HepG2 (cell line): ENCODE measurements around the gene EFCAB8. TPM values are rescaled to one million over a fixed set of nuclear protein-coding genes. Genes with fewer than 3 reads are reported as not detected.

Experiments used
- ELF4 ChIP-seq: sonication (generic); formaldehyde crosslinking; IDR thresholded peaks from 2 replicates; pipeline ENCODE4 v1.5.0; 2020; ENCODE audit warnings: missing genetic modification reagents, mild to moderate bottlenecking, moderate library complexity, borderline replicate concordance
- FOXA1 ChIP-seq, 2 experiments: fragments of 450-650 bp in 1 of 2; sonication (generic) in 1 of 2; formaldehyde crosslinking in 1 of 2; IDR thresholded peaks; 2 replicates each; pipeline versions ENCODE4 v1.4.0 to v1.6.1; 2016 to 2020; ENCODE audit warnings: missing genetic modification reagents in 1 of 2
- GPN1 ChIP-seq: sonication (generic); formaldehyde crosslinking; IDR thresholded peaks from 2 replicates; pipeline ENCODE4 v1.5.1; 2020; ENCODE audit warnings: missing genetic modification reagents, borderline replicate concordance
- MEF2D ChIP-seq: sonication (generic); formaldehyde crosslinking; IDR thresholded peaks from 2 replicates; pipeline ENCODE4 v1.5.1; 2020; ENCODE audit warnings: mild to moderate bottlenecking, missing genetic modification reagents
- NAIF1 ChIP-seq: sonication (generic); formaldehyde crosslinking; IDR thresholded peaks from 2 replicates; pipeline ENCODE4 v1.5.0; 2020; ENCODE audit warnings: mild to moderate bottlenecking, missing genetic modification reagents, borderline replicate concordance
- PITX1 ChIP-seq: sonication (generic); formaldehyde crosslinking; IDR thresholded peaks from 2 replicates; pipeline ENCODE4 v1.5.1; 2020; ENCODE audit warnings: mild to moderate bottlenecking, missing genetic modification reagents
- RARA ChIP-seq: IDR thresholded peaks from 2 replicates; pipeline ENCODE4 v1.6.1; 2016; ENCODE audit warnings: missing genetic modification reagents, missing compliant biosample characterization
- RXRB ChIP-seq: IDR thresholded peaks from 2 replicates; pipeline ENCODE4 v1.6.1; 2016; ENCODE audit warnings: borderline replicate concordance, missing genetic modification reagents, missing compliant biosample characterization
- SAP130 ChIP-seq: IDR thresholded peaks from 2 replicates; pipeline ENCODE4 v1.6.1; 2016; ENCODE audit warnings: low read depth
- TRIM24 ChIP-seq: sonication (generic); formaldehyde crosslinking; IDR thresholded peaks from 2 replicates; pipeline ENCODE4 v1.8.0; 2022; ENCODE audit warnings: mild to moderate bottlenecking, missing genetic modification reagents
- ZC3H4 ChIP-seq: sonication (generic); formaldehyde crosslinking; IDR thresholded peaks from 2 replicates; pipeline ENCODE4 v1.4.0; 2020; ENCODE audit warnings: missing genetic modification reagents, borderline replicate concordance
- ZNF484 ChIP-seq: sonication (generic); formaldehyde crosslinking; IDR thresholded peaks from 2 replicates; pipeline ENCODE4 v1.5.1; 2020; ENCODE audit warnings: mild to moderate bottlenecking, low read depth, missing genetic modification reagents, borderline replicate concordance
- ZNF543 ChIP-seq: sonication (generic); formaldehyde crosslinking; IDR thresholded peaks from 2 replicates; pipeline ENCODE4 v1.4.0; 2020; ENCODE audit warnings: mild to moderate bottlenecking, missing genetic modification reagents
- ZNF557 ChIP-seq: sonication (generic); formaldehyde crosslinking; IDR thresholded peaks from 2 replicates; pipeline ENCODE4 v1.4.0; 2020; ENCODE audit warnings: missing genetic modification reagents
- ZNF614 ChIP-seq: IDR thresholded peaks from 2 replicates; pipeline ENCODE4 v1.6.1; 2018; ENCODE audit warnings: missing biosample characterization, missing genetic modification reagents, inconsistent platforms, borderline replicate concordance
- ZNF629 ChIP-seq: sonication (generic); formaldehyde crosslinking; conservative IDR thresholded peaks from 2 replicates; pipeline ENCODE4 v1.5.0; 2020; ENCODE audit warnings: missing genetic modification reagents
- ZSCAN21 ChIP-seq: sonication (generic); formaldehyde crosslinking; IDR thresholded peaks from 2 replicates; pipeline ENCODE4 v1.8.0; 2022; ENCODE audit warnings: mild to moderate bottlenecking, missing genetic modification reagents, moderate library complexity, borderline replicate concordance
- polyA plus RNA-seq, 8 experiments: library from polyadenylated mRNA; depleted of rRNA in 3 of 8; stranded (reverse) in 7 of 8; unstranded in 1 of 8; fragments of >200 nt; fragmentation: Illumina TruSeq in 4 of 8; extraction: Trizol in 4 of 8; gene quantifications; 2 replicates each; pipeline versions ENCODE4 v1.2.1 to v1.2.3, GENCODE V29; 2011 to 2016; ENCODE audit warnings: low read depth in 4 of 8, missing spikeins in 1 of 8, mixed read lengths in 1 of 8; ENCODE audit not compliant: insufficient read depth in 1 of 8
- total RNA-seq, 5 experiments: library from RNA; depleted of rRNA; stranded (reverse); fragments of >200 nt; fragmentation: Illumina TruSeq; extraction: Trizol; gene quantifications; 2 replicates each; pipeline ENCODE4 v1.2.3, GENCODE V29; 2016; ENCODE audit warnings: low read depth in 1 of 5
- TF ChIP-seq, protein P1 (sequence below): sonication (generic); formaldehyde crosslinking; IDR thresholded peaks from 2 replicates; pipeline ENCODE4 v1.4.0; 2020; ENCODE audit warnings: missing genetic modification reagents, low read depth, mild to moderate bottlenecking, borderline replicate concordance
- TF ChIP-seq, protein P2 (sequence below): sonication (generic); formaldehyde crosslinking; IDR thresholded peaks from 2 replicates; pipeline ENCODE4 v1.4.0; 2020; ENCODE audit warnings: missing genetic modification reagents, mild to moderate bottlenecking, borderline replicate concordance
- TF ChIP-seq, protein P3 (sequence below): fragments of 450-650 bp; IDR thresholded peaks from 2 replicates; pipeline ENCODE4 v1.6.1; 2017
- TF ChIP-seq, protein P4 (sequence below): sonication (generic); formaldehyde crosslinking; IDR thresholded peaks from 2 replicates; pipeline ENCODE4 v1.9.0; 2021; ENCODE audit warnings: missing genetic modification reagents, borderline replicate concordance

Gene EFCAB8
- total and polyA plus RNA-seq, 2 of the 13 experiments (the other 11 are each of a cell fraction or from before 2014, with no cell fraction given), result 0.15 to 0.22 TPM

DNA sequence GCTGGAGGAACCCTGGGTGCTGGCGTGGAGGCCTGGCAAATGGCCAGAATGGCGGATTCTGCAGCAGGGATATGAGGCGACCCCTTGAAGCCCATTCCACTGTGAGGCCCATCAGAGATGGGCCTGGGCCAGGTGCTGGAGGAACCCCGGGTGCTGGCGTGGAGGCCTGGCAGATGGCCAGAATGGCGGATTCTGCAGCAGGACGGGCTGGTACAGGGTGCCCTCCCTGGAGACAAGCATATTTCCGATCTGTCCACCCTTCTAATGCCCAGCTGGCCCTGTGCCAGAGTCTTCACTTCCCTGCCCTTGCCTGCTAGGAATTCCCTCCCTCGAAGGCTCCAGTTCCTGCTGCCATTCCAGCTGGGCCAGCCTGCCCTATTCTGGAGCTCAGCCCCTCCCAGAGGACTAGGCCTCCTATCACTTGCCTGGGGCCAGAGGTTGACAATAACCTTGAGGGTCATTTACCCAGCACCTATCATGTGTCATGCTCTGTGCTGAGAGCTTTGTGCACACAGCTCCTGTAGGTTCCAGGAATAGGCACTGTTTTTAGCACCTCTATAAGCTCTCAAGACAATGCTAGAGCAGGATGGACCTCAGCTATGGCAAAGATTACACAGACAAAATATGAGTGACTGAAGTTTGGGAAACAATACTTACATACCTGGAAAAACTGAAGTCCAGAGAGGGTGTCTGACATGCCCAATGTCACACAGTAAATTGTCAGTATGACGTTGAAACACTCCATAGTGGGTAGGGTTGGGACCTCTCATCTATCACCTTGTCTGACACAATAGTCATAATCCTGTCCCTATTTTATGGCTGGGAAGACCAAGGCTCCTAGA is 124.1 kb downstream of the EFCAB8 start (continued):
- TF ChIP-seq, protein P1, sequence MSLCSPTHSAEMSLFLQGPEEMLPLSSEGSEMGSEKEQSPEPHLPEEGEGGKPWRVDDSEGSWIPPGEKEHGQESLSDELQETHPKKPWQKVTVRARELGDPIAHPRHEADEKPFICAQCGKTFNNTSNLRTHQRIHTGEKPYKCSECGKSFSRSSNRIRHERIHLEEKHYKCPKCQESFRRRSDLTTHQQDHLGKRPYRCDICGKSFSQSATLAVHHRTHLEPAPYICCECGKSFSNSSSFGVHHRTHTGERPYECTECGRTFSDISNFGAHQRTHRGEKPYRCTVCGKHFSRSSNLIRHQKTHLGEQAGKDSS, result no peak
- TF ChIP-seq, protein P2, sequence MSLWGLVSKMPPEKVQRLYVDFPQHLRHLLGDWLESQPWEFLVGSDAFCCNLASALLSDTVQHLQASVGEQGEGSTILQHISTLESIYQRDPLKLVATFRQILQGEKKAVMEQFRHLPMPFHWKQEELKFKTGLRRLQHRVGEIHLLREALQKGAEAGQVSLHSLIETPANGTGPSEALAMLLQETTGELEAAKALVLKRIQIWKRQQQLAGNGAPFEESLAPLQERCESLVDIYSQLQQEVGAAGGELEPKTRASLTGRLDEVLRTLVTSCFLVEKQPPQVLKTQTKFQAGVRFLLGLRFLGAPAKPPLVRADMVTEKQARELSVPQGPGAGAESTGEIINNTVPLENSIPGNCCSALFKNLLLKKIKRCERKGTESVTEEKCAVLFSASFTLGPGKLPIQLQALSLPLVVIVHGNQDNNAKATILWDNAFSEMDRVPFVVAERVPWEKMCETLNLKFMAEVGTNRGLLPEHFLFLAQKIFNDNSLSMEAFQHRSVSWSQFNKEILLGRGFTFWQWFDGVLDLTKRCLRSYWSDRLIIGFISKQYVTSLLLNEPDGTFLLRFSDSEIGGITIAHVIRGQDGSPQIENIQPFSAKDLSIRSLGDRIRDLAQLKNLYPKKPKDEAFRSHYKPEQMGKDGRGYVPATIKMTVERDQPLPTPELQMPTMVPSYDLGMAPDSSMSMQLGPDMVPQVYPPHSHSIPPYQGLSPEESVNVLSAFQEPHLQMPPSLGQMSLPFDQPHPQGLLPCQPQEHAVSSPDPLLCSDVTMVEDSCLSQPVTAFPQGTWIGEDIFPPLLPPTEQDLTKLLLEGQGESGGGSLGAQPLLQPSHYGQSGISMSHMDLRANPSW, result no peak
- TF ChIP-seq ELF4 (CRISPR knock-in tag), result no peak
- no peak for TF ChIP-seq ZNF543 (CRISPR knock-in tag)
- TF ChIP-seq RARA, result no peak
- no peak for TF ChIP-seq ZC3H4 (CRISPR knock-in tag)
- no peak; the same call in 1 of the 2 replicates for TF ChIP-seq ZNF614 (CRISPR knock-in tag)
- TF ChIP-seq SAP130, result 0 out of 2 replicates have a peak, but pooled peaks have one; percentile 27
- TF ChIP-seq, protein P3, sequence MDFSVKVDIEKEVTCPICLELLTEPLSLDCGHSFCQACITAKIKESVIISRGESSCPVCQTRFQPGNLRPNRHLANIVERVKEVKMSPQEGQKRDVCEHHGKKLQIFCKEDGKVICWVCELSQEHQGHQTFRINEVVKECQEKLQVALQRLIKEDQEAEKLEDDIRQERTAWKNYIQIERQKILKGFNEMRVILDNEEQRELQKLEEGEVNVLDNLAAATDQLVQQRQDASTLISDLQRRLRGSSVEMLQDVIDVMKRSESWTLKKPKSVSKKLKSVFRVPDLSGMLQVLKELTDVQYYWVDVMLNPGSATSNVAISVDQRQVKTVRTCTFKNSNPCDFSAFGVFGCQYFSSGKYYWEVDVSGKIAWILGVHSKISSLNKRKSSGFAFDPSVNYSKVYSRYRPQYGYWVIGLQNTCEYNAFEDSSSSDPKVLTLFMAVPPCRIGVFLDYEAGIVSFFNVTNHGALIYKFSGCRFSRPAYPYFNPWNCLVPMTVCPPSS, result no peak
- no peak for TF ChIP-seq ZNF557
- TF ChIP-seq MEF2D (CRISPR knock-in tag), result no peak
- no peak for TF ChIP-seq NAIF1 (CRISPR knock-in tag)
- no peak for TF ChIP-seq ZNF484 (CRISPR knock-in tag)
- TF ChIP-seq ZNF629 (CRISPR knock-in tag), result 0 out of 2 replicates have a peak, but pooled peaks have one; percentile 7
- TF ChIP-seq TRIM24 (CRISPR knock-in tag), result no peak
- TF ChIP-seq RXRB (CRISPR knock-in tag), result peak; percentile 21; the same call in 1 of the 2 replicates
- TF ChIP-seq GPN1 (CRISPR knock-in tag), result no peak
- TF ChIP-seq FOXA1 (IDR thresholded peaks at IDR 0.05), result no peak
- 0 out of 2 replicates have a peak, but pooled peaks have one; percentile 22 for TF ChIP-seq FOXA1 (CRISPR knock-in tag; IDR thresholded peaks at IDR 0.05)
- no peak for TF ChIP-seq PITX1 (CRISPR knock-in tag)
- TF ChIP-seq ZSCAN21 (CRISPR knock-in tag), result no peak; the same call in 1 of the 2 replicates
- TF ChIP-seq, protein P4, sequence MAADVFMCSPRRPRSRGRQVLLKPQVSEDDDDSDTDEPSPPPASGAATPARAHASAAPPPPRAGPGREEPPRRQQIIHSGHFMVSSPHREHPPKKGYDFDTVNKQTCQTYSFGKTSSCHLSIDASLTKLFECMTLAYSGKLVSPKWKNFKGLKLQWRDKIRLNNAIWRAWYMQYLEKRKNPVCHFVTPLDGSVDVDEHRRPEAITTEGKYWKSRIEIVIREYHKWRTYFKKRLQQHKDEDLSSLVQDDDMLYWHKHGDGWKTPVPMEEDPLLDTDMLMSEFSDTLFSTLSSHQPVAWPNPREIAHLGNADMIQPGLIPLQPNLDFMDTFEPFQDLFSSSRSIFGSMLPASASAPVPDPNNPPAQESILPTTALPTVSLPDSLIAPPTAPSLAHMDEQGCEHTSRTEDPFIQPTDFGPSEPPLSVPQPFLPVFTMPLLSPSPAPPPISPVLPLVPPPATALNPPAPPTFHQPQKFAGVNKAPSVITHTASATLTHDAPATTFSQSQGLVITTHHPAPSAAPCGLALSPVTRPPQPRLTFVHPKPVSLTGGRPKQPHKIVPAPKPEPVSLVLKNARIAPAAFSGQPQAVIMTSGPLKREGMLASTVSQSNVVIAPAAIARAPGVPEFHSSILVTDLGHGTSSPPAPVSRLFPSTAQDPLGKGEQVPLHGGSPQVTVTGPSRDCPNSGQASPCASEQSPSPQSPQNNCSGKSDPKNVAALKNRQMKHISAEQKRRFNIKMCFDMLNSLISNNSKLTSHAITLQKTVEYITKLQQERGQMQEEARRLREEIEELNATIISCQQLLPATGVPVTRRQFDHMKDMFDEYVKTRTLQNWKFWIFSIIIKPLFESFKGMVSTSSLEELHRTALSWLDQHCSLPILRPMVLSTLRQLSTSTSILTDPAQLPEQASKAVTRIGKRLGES (CRISPR knock-in tag), result no peak
